SK-N-SH (cell line): Measurements from ENCODE around the gene ZCRB1. TPM values are rescaled to one million over a fixed set of nuclear protein-coding genes. Genes with fewer than 3 reads are reported as not detected.

Experiments
- CTCF ChIA-PET: fragments of 300-600, 350-600 bp; formaldehyde crosslinking; extraction: SDS; loops from one replicate; lab custom pipeline; 2021; lab: Yijun Ruan, JAX
- POLR2A ChIA-PET: fragments of 350-600 bp; sonication (Branson Sonifier 250); formaldehyde crosslinking; extraction: SDS; loops from one replicate; lab custom pipeline; 2020; ENCODE audit warnings: antibody characterized with exemption, inconsistent platforms; lab: Yijun Ruan, JAX
- DNase-seq: peaks from one replicate; pipeline ENCODE4 v3.0.0; 2012
- H2AFZ ChIP-seq: fragments of 200-600 bp; sonication (generic); 2 replicates; pipeline ENCODE4 v1.8.1; 2016; ENCODE audit warnings: antibody characterized with exemption, mild to moderate bottlenecking, low read depth
- H3F3A ChIP-seq: fragments of 200-600 bp; sonication (generic); replicated peaks from 2 replicates; pipeline ENCODE3; 2016; ENCODE audit warnings: antibody characterized with exemption, mild to moderate bottlenecking; ENCODE audit not compliant: insufficient read depth
- H3K27ac ChIP-seq, 2 experiments: fragments of 200-500 bp in 1 of 2; fragments of 200-600 bp in 1 of 2; sonication (Bioruptor generic) in 1 of 2; sonication (generic), shearing (Covaris generic) in 1 of 2; 2 replicates each; pipeline versions ENCODE4 v1.5.1 to v1.6.1; 2014 to 2016; ENCODE audit warnings: low read depth in 2 of 2, inconsistent platforms in 1 of 2, low read length in 1 of 2, mild to moderate bottlenecking in 1 of 2, mixed read lengths in 1 of 2
- H3K27me3 ChIP-seq: fragments of 200-600 bp; sonication (generic), shearing (Covaris generic); 2 replicates; pipeline ENCODE4 v1.6.1; 2016; ENCODE audit warnings: mixed run types; ENCODE audit not compliant: insufficient read depth
- H3K36me3 ChIP-seq, 2 experiments: fragments of 200-500 bp in 1 of 2; fragments of 200-600 bp in 1 of 2; sonication (Bioruptor generic) in 1 of 2; sonication (generic) in 1 of 2; replicated peaks in 1 of 2; 2 replicates each; pipeline versions ENCODE3 to v1.5.1; 2014 to 2016; ENCODE audit warnings: low read length in 1 of 2, mild to moderate bottlenecking in 1 of 2; ENCODE audit not compliant: insufficient read depth in 2 of 2, control insufficient read depth in 1 of 2
- H3K4me1 ChIP-seq, 2 experiments: fragments of 200-500 bp in 1 of 2; fragments of 200-600 bp in 1 of 2; sonication (Bioruptor generic) in 1 of 2; sonication (generic), shearing (Covaris generic) in 1 of 2; 2 replicates each; pipeline versions ENCODE4 v1.5.1 to v1.6.1; 2014 to 2016; ENCODE audit warnings: low read depth in 1 of 2, low read length in 1 of 2, mixed run types in 1 of 2; ENCODE audit not compliant: insufficient read depth in 2 of 2, control insufficient read depth in 1 of 2
- H3K4me2 ChIP-seq: fragments of 200-600 bp; sonication (generic), shearing (Covaris generic); 2 replicates; pipeline ENCODE4 v1.6.1; 2017; ENCODE audit warnings: mixed run types
- H3K4me3 ChIP-seq, 2 experiments: fragments of 200-500 bp in 1 of 2; fragments of 200-600 bp in 1 of 2; sonication (Bioruptor generic) in 1 of 2; sonication (generic), shearing (Covaris generic) in 1 of 2; 2 replicates each; pipeline versions ENCODE4 v1.5.1 to v1.8.1; 2014 to 2016; ENCODE audit warnings: low read depth in 2 of 2, inconsistent platforms in 1 of 2, low read length in 1 of 2, mild to moderate bottlenecking in 1 of 2, mixed read lengths in 1 of 2, moderate library complexity in 1 of 2
- H3K79me2 ChIP-seq: fragments of 200-600 bp; sonication (generic); 2 replicates; pipeline ENCODE4 v1.8.1; 2017; ENCODE audit warnings: mild to moderate bottlenecking; ENCODE audit not compliant: insufficient read depth
- H3K9ac ChIP-seq: fragments of 200-600 bp; sonication (generic); 2 replicates; pipeline ENCODE4 v1.6.1; 2017; ENCODE audit warnings: mixed run types
- H3K9me2 ChIP-seq: fragments of 200-600 bp; sonication (generic); 2 replicates; pipeline ENCODE4 v1.6.1; 2017; ENCODE audit warnings: mixed run types
- H3K9me3 ChIP-seq: fragments of 200-600 bp; sonication (generic); 2 replicates; pipeline ENCODE4 v1.6.1; 2017; ENCODE audit warnings: mixed run types, mild to moderate bottlenecking, moderate library complexity
- H4K20me1 ChIP-seq: fragments of 200-600 bp; sonication (generic); 2 replicates; pipeline ENCODE4 v1.6.1; 2017; ENCODE audit warnings: mild to moderate bottlenecking, mixed run types; ENCODE audit not compliant: insufficient read depth
- CHD2 ChIP-seq: fragments of 150-350 bp; IDR thresholded peaks from 2 replicates; pipeline ENCODE4 v1.6.1; 2018; ENCODE audit warnings: low read length; ENCODE audit not compliant: partially characterized antibody
- EZH2phosphoT487 ChIP-seq: fragments of 200-600 bp; sonication (generic); IDR thresholded peaks from 2 replicates; pipeline ENCODE4 v1.6.1; 2017; ENCODE audit warnings: low read depth, mixed run types, mild to moderate bottlenecking, antibody characterized with exemption, moderate library complexity, borderline replicate concordance
- FOXJ3 ChIP-seq: sonication (generic); formaldehyde crosslinking; IDR thresholded peaks from 2 replicates; pipeline ENCODE4 v1.5.1; 2020; ENCODE audit warnings: mild to moderate bottlenecking, missing genetic modification reagents
- GABPA ChIP-seq: IDR thresholded peaks from 2 replicates; pipeline ENCODE4 v1.4.0; 2012; ENCODE audit warnings: low read depth, mild to moderate bottlenecking
- GATA2 ChIP-seq: sonication (generic); formaldehyde crosslinking; IDR thresholded peaks from 2 replicates; pipeline ENCODE4 v1.5.0; 2020; ENCODE audit warnings: mild to moderate bottlenecking, missing genetic modification reagents
- JUND ChIP-seq: IDR thresholded peaks from 2 replicates; pipeline ENCODE4 v1.4.0; 2012
- MXI1 ChIP-seq: IDR thresholded peaks from 2 replicates; pipeline ENCODE4 v1.6.1; 2012; ENCODE audit warnings: mild to moderate bottlenecking, low read depth, low read length, improper control_type of control experiment
- RFX5 ChIP-seq: IDR thresholded peaks from 2 replicates; pipeline ENCODE4 v1.6.1; 2012; ENCODE audit warnings: mild to moderate bottlenecking, improper control_type of control experiment, low read length
- SIN3A ChIP-seq: IDR thresholded peaks from 2 replicates; pipeline ENCODE4 v1.6.1; 2012; ENCODE audit warnings: low read depth, mild to moderate bottlenecking, low read length, moderate library complexity, borderline replicate concordance
- TCF12 ChIP-seq: IDR thresholded peaks from 2 replicates; pipeline ENCODE4 v1.4.0; 2012
- TEAD4 ChIP-seq: IDR thresholded peaks from 2 replicates; pipeline ENCODE4 v1.4.0; 2012; ENCODE audit warnings: mild to moderate bottlenecking, borderline replicate concordance; ENCODE audit not compliant: insufficient read depth
- YY1 ChIP-seq: IDR thresholded peaks from 2 replicates; pipeline ENCODE4 v1.4.0; 2012; ENCODE audit warnings: low read depth, mild to moderate bottlenecking
- WGBS: methylation state at CpG from one replicate; pipeline ENCODE4 v1.1.6; 2017; ENCODE audit warnings: low lambda C conversion rate; 5-methylcytosine and 5-hydroxymethylcytosine counted together
- polyA plus RNA-seq, 3 experiments: library from polyadenylated mRNA; depleted of rRNA; stranded (reverse); fragments of >200 nt; gene quantifications; 2 replicates each; pipeline ENCODE4 v1.2.3, GENCODE V29; 2012
- TF ChIP-seq, protein P1 (sequence below): IDR thresholded peaks from 2 replicates; pipeline ENCODE4 v1.4.0; 2012; ENCODE audit warnings: low read depth, borderline replicate concordance
- TF ChIP-seq, protein P2 (sequence below): IDR thresholded peaks from 2 replicates; pipeline ENCODE4 v1.6.1; 2012; ENCODE audit warnings: mild to moderate bottlenecking, low read depth, low read length, moderate library complexity

The ZCRB1 gene
- polyA plus RNA-seq, 1 of the 3 experiments (the other 2 are of a cell fraction) = 18.7 TPM

GRCh38 chr12:42267413-42268190 lies 58.3 kb downstream of the ZCRB1 start:
- DNase-seq = no peak
- H3K4me1 ChIP-seq = no peaks in the 10 kb centered on the region
- no peak overlapping the region for H3K27ac ChIP-seq
- ChIA-PET POLR2A (no interaction called here), CTCF (no interaction called here)
- no peaks in the 10 kb centered on the region for H3K79me2 ChIP-seq
- H3K27me3 ChIP-seq = no peaks in the 10 kb centered on the region
- H3F3A ChIP-seq = no peaks in the 10 kb centered on the region
- H3K9me2 ChIP-seq = no peaks in the 10 kb centered on the region
- no peaks in the 10 kb centered on the region for H3K9me3 ChIP-seq
- H4K20me1 ChIP-seq = no peaks in the 10 kb centered on the region
- 85% methylated on average over 12 of the region's 15 CpGs for WGBS
- no peaks in the 10 kb centered on the region for H3K36me3 ChIP-seq
- H3K9ac ChIP-seq = no peak overlapping the region
- no peak overlapping the region for H2AFZ ChIP-seq
- H3K4me2 ChIP-seq = no peak overlapping the region
- no peak for TF ChIP-seq TCF12
- H3K4me3 ChIP-seq = no peak overlapping the region

DNA sequence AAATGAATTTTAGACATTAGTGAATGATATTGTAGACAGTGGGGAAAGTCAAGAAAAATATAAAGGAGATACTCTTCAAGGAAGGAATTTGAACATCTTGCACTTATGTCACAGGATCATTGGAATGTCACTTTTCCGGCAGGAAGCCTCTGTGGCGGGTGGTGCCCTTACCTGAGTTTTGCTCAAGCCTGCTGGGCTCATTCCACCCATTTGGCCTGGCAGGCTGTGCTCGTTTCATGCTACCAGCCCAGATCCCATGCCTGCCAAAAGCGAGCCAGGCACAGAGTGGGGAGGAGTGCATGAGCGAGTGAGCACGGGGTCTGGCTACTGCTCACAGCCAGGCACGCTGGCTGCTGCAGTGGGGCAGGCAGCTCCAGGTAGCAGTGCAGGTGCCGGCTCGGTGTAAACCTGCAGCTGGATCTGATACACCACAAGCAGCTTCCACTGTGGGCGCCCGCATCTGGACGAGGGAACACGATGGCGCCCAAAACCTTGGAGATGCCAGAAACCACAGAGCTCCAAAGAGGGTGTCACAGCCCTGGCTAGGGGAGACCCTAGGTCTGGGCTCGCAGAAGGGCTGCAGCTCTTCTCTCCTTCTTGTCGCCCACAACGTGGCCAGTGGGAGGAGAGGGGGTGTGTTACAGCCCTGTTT lies 59.2 kb downstream of the ZCRB1 start:
- no peak for DNase-seq
- 88% methylated on average over 16 of the region's 17 CpGs for WGBS
- H3K27ac ChIP-seq = no peak overlapping the region
- POLR2A ChIA-PET = no interaction called here
- H4K20me1 ChIP-seq = no peaks in the 10 kb centered on the region
- H3K4me1 ChIP-seq = no peaks in the 10 kb centered on the region
- H3K4me3 ChIP-seq = no peak overlapping the region
- no peaks in the 10 kb centered on the region for H3F3A ChIP-seq
- no peaks in the 10 kb centered on the region for H3K36me3 ChIP-seq
- CTCF ChIA-PET = no interaction called here
- H2AFZ ChIP-seq = no peak overlapping the region
- no peaks in the 10 kb centered on the region for H3K79me2 ChIP-seq
- no peaks in the 10 kb centered on the region for H3K9me3 ChIP-seq
- H3K9me2 ChIP-seq = no peaks in the 10 kb centered on the region
- H3K9ac ChIP-seq = no peak overlapping the region
- TF ChIP-seq GABPA (no peak), SIN3A (no peak), EZH2phosphoT487 (no peak), MXI1 (no peak), GATA2 (CRISPR knock-in tag) (no peak)
- H3K27me3 ChIP-seq = no peaks in the 10 kb centered on the region
- no peak overlapping the region for H3K4me2 ChIP-seq

- no peaks in the 10 kb centered on the region for H3K4me1 ChIP-seq
- H3K79me2 ChIP-seq = no peaks in the 10 kb centered on the region
- no peaks in the 10 kb centered on the region for H4K20me1 ChIP-seq
- H3K36me3 ChIP-seq = no peaks in the 10 kb centered on the region
- no peaks in the 10 kb centered on the region for H3K27me3 ChIP-seq
- DNase-seq = no peak
- TF ChIP-seq YY1 = no peak
- TF ChIP-seq RFX5 = no peak
- TF ChIP-seq JUND = no peak
- no peak for TF ChIP-seq CHD2
- TF ChIP-seq TEAD4 = no peak
- TF ChIP-seq, protein P1, sequence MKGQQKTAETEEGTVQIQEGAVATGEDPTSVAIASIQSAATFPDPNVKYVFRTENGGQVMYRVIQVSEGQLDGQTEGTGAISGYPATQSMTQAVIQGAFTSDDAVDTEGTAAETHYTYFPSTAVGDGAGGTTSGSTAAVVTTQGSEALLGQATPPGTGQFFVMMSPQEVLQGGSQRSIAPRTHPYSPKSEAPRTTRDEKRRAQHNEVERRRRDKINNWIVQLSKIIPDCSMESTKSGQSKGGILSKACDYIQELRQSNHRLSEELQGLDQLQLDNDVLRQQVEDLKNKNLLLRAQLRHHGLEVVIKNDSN = no peak
- TF ChIP-seq, protein P2, sequence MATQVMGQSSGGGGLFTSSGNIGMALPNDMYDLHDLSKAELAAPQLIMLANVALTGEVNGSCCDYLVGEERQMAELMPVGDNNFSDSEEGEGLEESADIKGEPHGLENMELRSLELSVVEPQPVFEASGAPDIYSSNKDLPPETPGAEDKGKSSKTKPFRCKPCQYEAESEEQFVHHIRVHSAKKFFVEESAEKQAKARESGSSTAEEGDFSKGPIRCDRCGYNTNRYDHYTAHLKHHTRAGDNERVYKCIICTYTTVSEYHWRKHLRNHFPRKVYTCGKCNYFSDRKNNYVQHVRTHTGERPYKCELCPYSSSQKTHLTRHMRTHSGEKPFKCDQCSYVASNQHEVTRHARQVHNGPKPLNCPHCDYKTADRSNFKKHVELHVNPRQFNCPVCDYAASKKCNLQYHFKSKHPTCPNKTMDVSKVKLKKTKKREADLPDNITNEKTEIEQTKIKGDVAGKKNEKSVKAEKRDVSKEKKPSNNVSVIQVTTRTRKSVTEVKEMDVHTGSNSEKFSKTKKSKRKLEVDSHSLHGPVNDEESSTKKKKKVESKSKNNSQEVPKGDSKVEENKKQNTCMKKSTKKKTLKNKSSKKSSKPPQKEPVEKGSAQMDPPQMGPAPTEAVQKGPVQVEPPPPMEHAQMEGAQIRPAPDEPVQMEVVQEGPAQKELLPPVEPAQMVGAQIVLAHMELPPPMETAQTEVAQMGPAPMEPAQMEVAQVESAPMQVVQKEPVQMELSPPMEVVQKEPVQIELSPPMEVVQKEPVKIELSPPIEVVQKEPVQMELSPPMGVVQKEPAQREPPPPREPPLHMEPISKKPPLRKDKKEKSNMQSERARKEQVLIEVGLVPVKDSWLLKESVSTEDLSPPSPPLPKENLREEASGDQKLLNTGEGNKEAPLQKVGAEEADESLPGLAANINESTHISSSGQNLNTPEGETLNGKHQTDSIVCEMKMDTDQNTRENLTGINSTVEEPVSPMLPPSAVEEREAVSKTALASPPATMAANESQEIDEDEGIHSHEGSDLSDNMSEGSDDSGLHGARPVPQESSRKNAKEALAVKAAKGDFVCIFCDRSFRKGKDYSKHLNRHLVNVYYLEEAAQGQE = no peak
- no peak for TF ChIP-seq FOXJ3
- no peaks in the 10 kb centered on the region for H3F3A ChIP-seq
- H2AFZ ChIP-seq = no peak overlapping the region
- H3K9me2 ChIP-seq = no peaks in the 10 kb centered on the region
- no peak overlapping the region for H3K9ac ChIP-seq
- H3K27ac ChIP-seq = no peak overlapping the region
- CTCF ChIA-PET = no interaction called here
- H3K4me3 ChIP-seq = no peak overlapping the region
- H3K9me3 ChIP-seq = no peaks in the 10 kb centered on the region
- WGBS = 76% methylated on average over 2 of the region's 2 CpGs
- no peak overlapping the region for H3K4me2 ChIP-seq
- POLR2A ChIA-PET = no interaction called here
Observed at GRCh38 chr12:42262271-42262670, 63.6 kb downstream of the ZCRB1 start.
